Measurements from ENCODE around the gene GINS1. TPM values are rescaled to one million over a fixed set of nuclear protein-coding genes. Genes with fewer than 3 reads are reported as not detected.

The GINS1 gene
- total RNA-seq, 1 donor from 2014 or later = 8.6 TPM

DNA sequence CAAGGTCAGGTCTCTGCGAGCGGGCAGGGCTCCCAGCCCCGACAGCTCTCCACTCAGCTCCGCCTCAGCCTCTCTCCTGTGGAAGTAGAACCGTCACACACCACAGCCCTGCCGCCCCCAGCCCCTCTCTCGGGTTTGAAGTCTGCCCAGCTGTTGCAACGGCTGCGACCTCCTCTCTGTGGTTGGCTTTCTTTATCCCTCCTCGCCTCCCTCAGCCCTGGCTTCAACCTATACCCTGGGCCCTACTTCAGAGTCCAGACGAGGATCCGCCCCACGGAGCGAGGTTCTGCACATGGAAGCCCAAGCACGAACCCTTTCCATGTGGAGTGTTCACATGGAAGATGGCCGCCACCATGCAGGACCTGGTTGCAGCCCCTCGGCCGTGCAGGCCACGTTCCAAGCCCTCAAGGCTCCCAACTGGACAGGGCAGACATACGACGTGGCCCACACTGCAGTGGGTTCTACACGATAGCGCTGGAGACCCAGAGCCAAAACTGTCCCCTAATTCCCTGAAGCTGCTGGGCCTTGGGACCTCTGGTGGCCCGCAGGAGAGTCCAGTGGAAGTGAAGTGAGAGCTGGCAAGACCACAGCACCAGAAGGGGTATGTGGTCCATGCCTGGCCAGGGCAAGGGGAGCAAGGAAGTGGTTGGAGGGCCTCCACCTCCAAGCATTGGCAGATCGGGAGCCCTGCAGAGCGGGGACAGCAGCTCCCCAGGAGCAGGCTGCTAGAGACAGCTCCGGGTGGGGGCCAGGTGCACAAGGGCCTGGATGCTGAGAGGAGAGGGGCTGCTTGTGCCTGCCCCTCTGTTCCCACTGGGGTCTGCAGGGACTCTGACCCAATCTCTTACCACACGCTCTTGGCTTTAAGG, 69.8 kb downstream of the GINS1 start:
- ATAC-seq = no peak

DNA sequence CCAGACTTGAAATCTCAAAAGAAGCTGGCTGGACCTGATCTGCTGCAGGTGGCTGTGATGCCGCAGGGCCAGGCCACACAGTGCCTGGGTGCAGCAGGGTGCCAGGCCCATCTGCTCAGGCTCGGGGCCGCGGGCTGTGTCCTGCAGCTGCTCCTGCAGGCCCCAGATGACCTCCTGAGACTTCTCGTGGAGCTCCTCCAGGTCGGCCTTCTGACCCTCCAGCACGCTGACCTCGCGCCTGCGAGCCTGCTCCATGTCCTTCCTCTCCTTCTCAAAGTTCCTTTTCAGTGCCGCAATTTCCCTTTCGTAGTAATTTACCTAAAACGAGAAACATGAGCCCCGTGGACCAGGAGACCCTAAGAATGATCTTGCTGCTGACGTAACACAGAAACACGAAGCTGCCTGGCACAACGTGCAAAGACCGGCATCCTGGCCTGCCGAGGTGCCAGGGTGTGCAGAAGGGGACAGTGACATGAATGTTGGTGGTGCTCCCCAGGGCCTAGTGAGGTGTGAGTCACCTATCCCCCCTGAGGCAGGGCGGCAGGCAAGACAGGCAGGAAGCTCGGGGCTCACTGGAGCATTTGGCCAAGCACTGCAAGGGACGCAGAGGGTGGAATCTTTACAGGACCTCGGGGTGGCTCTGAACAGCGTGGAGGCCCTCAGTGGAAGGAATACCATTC, 71.6 kb downstream of the GINS1 start:
- peak; percentile 78 for ATAC-seq

DNA sequence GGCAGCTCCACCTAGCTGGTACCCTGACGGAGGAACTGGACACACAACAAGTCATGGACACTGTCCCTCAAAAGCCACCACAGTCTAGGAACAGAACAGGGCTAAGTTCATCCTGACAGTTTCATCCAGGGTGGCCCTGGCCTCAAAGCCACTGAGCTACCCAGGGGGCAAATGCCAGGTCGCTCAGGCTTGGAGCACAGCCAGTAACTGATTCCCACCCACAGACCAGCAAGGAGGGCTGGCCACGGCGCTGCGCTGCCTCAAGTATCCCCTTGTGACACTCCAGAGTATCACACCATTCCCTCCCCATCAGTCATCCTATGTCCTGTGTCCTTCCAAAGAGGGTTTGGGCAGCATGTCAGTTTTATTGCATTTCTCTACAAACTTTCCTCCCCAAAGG, 72.2 kb downstream of the GINS1 start:
- ATAC-seq = no peak

DNA sequence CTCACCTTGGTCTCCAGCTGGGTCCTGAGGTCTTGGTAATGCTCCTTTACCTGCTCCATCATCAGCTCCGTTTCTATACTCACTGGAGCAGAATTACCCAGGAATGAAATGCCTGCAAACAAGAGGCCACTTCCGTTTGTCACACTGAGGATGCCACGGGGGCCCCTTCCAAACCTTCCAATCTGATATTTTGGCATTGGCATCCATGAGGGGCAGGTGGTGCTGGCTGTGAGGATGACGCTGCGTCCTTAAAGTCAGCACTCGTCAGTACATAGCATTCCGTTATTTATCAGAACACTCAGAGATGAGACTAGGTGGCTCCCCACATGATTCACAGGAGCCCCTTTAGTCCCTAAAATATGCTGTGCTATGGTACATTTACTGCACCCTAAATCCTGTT, 72.7 kb downstream of the GINS1 start:
- ATAC-seq = no peak

DNA sequence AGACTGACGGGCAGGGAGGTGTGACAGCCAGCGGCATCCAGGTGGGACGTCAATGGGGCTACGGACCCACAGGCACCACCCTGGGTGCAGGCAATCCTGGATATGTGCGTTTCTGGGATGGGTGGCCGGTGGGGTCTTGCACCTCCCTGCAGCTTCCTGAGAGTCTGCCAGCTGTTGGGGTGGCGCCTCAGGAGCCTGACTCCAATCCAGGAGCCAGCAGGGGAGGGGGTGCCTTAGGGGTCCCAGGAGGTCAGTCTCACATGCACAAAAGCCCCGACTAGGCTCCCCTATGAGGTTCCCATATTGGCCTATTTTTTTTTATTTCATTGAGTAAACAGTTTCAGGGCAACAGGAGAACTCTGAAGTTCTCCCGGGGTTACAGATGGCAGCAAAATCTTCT, 73.3 kb downstream of the GINS1 start:
- ATAC-seq = no peak

DNA sequence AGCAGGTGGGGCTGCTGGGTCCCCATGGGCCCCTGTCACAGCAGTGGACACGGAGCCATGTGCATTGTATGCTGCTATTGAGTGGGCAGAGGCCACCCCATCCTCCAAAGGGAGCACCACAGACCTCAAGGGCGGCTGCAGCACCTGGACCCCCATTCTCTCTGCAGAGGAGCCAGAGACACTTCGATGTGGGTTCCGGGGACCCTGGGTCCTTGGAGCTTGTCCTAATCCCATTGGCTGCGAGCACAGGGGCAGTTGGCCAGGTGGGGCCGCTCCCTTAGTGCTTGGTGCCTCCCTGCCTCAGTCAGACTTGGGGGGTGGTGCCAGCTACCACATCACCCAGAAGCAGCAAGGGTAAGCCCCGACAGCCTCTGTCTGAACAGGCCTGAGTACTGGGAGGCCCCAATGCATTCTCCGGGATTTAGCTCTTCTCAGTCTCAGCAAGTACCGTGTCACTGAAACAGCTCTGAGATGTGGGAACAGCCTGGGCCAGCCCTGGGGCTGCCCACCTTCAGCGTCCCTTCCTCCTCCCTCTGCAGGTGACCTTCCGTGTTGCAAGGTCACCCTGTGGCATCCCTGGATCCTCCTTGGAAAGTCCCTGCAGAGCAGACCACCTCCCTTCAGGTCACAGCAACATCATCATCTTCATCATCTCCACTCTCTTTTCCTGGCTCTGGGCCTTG, 73.9 kb downstream of the GINS1 start:
- peak; percentile 62 for ATAC-seq

DNA sequence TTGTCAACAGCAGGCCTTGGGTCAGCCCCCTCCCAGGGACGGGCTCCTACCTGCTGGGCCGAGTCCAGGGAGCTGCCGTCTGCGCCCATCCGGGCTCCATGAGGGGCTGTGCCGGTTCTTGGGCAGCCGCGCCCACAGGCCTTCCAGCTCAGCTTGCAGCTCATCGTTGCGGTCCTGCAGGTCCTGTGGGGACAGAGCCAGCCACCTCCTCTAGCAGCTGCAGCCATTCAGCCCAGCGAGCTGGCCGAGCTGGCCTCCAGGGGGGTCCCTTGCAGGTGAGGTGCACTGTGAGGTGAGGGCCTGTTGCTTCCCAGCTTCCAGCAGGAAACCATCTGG, 74.4 kb downstream of the GINS1 start:
- ATAC-seq = no peak

DNA sequence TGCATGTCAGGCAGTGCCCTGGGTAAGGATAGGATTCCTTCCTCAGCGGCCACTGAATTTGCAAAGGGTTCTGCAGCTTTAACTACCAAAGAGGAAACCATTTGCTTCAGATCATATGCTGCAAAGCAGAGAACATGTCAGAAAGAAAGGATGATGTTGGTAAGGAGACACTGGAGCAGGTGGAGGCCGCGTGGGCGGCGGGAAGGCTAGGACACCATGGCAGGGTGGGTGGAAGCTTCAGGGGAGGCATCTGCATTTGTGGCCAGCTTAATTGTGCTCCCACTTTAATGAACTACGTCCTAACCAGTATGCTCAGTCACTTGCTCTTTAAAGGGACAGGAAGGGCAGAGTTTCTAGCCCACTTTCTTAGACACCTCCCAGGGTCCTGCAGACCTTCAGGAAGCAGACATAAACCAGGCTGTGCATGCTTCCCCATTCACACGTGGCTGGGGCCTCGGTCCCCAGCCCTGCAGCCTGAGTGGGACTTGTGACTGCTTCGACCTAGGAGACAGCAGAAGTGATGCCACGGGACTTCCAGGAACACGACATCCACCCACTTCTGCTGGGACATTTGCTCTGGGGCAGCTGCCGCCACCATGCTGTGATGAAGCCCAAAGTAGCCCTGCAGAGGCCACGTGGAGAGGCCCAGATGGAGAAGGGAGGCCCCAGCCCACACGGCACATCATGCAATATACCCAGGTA, 76.1 kb downstream of the GINS1 start:
- no peak for ATAC-seq

DNA sequence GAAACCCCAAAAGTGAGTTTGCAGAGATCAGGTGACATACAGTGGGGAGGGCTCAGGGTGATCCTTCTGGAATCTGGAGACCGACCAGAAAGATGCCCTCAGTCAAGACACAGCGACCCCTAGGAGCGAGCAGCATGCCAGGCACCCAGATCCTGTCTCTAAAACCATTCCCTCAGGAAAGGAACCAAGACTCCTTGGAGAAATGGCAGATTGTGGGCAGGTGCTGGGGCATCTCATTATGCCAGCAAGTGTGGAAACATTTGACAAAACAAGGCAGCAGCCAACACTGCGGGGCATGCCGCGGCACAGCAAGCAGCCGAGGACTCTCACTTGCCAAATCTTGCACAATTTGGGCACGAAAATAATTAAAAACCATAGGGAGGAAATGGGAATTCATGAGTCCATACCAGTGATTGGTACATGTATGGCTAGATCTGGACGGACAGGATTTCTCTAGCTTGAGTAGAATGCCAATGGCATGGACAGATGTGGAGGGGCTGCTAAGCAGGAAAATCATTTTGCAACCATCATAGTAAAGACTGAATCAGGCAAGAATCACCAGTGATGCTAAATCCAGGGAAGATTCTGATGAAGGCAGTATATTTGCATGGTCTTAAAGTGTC, 76.9 kb downstream of the GINS1 start:
- ATAC-seq = peak; percentile 66

DNA sequence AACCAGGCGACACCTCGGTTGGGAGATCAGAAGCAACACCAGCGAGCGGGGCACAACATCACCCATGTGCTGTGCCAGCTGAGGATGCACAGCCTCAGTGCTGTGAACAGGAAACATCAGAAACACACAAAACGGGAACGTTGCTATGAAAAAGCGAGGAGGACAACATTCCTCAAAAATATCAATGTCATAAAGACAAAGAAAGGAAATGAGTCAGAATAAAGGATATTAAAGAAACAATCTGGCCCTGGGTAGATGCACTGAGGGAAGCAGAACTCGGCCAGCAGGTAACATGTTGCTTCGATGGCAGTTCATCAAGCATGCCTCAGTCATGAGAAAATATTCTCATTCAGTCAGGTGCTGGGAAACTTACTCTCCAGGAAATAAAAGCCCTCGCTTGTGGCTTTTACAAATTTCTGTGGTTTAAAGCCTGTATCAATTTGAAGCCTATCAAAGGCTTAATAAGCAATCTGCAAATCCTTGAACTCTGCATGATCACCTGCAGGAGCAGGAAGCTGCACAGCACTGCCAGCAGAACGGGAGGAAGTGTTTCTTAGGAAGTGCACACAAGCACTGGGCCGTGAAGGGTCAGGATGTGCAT, 77.5 kb downstream of the GINS1 start:
- ATAC-seq = peak; percentile 70

DNA sequence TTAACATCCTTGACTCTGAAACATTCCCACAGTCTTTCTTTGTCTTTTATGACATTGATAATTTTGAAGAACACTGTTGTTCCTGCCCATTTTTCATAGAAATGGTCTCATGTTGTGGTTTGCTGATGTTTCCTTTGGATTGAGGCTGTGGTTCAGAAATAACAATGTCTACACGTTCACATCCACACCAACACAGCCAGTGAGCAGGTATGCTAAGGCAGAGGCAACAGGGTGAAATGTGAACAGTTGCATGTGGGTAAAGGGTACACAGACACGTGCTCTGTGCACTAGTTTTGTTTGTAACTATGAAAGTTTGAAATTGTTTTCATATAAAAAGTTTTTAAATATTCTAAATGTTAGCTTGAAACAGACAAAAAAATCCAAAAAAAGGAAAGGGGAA, 78.4 kb downstream of the GINS1 start:
- ATAC-seq = no peak

DNA sequence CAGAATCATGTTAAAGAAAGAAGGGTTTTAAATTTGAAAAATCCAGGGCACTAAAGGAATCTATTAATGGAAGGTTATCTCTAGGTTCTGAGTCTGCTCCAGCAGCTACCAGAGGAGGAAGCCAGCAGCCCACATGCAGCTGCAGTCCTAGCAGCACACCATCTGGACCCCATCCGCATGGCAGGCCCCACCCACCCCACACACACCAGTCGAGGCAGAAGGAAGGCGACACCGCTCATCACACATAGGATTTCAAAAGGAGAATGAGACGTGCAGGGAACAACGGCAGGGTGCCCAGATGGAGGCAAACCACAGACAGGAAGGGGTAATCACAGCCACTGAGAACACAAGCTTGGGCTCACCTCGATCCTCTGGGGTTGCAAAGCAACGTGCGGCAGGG, 78.9 kb downstream of the GINS1 start:
- ATAC-seq = no peak

DNA sequence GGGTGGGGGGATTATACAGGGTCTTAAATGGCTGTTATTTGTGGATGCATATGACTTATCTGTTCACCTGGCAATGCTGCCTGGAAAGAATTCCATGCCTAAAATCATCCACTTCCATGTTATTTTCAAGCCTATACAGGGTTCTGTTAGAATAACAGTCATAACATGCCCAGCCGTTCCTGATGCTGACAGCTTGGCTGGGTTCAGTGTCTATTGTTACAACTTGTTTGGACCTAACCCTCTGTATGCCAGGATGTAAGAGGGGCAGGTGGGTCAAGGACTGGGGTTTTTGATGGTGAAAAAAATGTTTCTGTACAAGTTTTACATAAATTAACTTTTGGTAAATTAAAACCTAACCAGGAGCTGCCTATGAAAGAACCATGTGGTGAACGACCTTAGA, 79.8 kb downstream of the GINS1 start:
- no peak for ATAC-seq

DNA sequence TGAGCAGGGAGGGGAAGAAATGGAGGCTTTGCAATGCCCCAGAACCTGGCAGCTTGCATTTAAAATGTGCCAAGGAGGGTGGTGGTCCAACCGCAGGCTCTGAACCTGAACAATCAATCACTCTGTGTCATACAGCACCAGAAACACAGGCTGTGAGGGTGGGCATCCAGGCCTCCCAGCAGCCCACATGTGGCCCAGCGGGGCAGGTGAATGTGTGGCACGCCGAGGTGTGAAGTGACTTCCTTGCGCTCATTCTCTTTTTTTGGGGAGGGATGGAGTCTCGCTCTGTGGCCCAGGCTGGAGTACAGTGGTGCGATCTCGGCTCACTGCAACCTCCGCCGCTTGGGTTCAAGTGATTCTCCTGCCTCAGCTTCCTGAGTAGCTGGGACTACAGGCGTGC, 80.5 kb downstream of the GINS1 start:
- ATAC-seq = no peak

DNA sequence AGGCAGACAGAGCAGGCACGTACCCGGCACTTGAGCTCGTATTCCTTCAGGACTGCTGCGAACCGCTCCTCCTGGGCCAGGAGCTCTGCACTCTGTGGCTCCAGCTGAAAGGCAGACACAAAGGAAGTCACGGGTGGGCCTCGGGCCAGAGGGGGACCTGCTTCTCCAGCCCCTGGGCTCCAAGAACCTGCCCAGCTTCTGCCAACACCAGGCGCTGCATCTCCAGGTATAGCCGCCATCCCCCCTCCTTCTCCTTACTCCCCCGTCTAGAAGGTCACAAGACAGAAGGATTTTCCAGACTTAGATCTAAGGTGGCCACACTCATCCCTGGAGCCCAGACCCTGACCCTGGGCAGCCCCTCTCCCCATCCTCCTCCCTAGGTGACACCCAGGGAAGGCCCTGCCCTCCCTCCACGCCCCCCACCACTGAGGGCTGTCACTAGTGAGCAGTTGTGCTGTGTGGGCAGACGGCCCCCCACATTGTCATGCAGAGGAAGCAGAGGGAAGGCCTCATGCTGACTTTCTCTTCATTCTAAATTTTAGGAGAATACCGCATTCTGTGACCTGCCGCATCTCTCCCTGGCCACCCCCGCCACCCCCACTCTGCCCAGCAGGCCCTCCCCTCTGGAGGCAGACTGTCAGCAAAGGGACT, 81.9 kb downstream of the GINS1 start:
- no peak for ATAC-seq

DNA sequence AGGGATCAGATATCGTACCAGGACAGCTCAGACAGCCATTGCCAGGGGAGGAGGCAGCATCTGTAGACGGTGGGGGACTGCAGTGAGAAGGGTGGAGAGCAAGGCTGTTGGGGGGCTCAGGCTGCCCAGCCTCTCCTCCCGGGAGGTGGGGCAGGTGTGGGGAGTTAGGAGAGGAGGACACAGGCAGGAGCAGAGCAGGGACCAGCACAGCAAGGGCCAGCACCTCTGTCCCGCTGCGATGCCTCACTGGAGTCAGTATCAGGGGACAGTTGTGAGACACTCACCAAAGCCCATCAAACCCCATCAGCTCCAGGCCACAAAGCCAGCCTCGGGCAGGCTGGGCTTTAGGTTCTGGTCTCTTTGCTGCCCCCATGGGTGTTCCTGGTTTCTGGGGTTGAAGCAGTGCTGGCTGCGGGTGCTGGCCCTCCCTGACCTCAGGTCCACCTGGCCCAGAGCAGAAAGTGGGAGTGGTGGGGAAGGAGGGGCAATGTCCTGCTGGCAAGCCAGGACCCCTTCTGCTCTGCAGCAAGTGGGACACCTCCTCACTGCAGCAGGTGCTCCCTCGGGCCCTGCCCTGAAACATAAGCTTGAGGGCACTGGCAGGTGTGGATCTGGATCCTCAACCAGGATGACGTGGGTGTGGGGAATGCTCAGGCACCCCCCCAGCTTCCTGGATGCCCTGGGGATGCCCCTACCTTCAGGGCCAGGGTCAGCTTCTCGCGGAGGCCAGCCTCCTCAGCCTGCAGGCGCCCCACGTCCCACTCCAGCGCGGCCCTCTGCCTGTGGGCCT, 83.4 kb downstream of the GINS1 start:
- no peak for ATAC-seq

DNA sequence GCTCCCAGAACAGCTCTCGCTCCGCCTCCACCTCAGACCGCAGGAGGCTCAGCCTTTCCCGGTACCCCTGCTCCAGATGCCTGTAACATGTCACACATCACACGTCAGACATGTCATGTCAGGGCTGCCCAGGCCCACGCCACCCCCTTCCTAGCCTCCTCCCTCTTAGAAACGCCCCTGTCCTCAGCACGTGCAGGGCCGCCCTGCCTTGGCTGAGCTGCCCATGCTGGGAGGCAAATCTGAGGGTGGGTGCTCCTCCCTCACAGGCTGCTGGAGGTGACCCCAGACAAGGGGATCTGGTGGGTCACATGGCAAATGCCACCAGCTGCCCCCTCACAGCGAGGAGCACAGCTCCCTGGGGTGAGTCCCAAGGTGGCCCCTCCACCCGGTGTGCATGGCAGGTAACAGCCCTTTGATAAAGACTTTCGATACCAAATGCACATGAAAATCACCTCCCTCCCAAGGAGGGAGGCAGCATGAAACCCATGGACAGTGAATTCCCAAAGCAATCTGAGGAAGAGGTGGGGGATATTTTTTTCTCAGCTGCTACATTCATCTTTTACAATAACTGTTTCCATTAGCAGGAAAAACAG, 84.1 kb downstream of the GINS1 start:
- no peak for ATAC-seq

DNA sequence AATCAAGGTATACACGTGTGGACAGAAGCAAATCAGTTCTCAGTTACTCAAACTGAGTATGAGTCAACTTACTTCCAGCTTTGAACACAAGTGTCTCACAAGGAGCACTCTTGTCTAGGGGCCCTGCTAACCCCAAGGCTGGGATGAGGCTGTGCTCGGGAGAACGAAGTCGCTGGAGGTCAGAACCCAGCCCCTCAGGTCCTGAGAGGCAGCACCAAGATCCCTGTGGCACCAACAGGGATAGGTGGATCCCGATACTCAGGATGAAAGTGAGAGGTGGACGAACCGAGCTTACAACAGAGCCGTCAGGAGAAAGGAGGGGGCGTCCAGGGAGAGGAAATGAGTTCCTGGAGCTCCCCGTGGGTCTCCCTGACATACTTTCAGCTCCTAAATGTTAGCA, 85.7 kb downstream of the GINS1 start:
- no peak for ATAC-seq

DNA sequence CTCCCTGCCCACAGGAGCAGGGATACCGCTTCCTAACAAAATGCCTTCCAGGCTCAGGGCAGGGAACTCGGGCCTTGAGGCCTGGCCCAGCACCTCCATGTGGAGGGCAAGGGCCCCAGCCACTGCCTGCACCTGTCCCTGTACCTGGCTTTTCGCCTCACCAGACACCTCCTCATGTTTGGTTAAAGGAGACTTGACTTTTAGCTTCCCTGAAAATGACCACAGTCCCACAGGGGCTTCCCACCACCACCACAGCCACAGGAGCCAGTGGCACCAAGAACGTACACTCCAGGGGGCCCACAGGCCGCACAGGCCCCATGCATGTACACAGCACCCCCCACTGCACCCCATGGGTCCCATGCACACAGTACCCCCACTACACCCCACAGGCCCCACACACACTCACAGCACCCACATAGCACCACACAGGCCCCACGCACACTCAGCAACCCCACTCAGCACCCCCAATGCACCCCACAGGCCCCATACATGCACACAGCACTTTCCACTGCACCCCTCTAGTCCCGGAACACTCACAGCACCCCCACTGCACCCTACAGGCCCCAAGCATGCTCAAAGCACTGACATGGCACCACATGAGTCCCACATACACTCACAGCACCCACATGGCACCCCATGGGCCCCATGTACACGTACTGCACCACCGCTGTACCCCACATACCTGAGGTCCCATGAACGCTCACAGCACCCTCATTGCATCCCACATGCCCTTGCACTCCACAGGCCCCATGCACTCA, 86.5 kb downstream of the GINS1 start:
- no peak for ATAC-seq
